Choroid plexus epithelial cell (primary cell): ENCODE results near the gene CROCC2.

ENCODE experiments used
- DNase-seq: peaks from one replicate; pipeline ENCODE4 v3.0.0-alpha.2; 2010; ENCODE audit warnings: low read depth
- H3K4me3 ChIP-seq: 2 replicates; pipeline ENCODE4 v1.5.1; 2011; ENCODE audit warnings: low read depth, mild to moderate bottlenecking, control low read depth, low read length, moderate library complexity
- TF ChIP-seq, protein P1 (sequence below): conservative IDR thresholded peaks from 2 replicates; pipeline ENCODE4 v1.5.1; 2011; ENCODE audit warnings: low read depth, mild to moderate bottlenecking, control low read depth, inconsistent platforms, low read length, moderate library complexity

The CROCC2 gene

DNA sequence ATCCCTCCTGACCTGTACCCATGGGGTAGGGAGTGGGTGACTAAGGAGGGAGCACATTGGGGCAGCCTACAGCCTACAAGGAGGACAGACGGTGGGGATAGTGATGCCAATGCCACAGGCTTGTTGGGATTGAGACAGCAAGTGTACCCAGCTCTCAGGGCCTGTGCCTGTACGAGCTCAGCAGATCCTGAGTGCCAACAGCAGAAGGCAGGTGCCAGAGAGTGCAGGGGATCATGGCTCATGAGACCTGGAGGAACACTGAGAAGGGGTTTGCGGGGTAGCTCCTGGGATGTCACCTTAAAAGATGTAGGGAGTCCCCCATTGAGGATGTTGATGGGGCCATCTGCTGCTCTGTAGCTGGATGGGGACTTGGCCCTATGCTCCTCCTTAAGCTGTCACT, 82.0 kb downstream of the CROCC2 start:
- TF ChIP-seq, protein P1, sequence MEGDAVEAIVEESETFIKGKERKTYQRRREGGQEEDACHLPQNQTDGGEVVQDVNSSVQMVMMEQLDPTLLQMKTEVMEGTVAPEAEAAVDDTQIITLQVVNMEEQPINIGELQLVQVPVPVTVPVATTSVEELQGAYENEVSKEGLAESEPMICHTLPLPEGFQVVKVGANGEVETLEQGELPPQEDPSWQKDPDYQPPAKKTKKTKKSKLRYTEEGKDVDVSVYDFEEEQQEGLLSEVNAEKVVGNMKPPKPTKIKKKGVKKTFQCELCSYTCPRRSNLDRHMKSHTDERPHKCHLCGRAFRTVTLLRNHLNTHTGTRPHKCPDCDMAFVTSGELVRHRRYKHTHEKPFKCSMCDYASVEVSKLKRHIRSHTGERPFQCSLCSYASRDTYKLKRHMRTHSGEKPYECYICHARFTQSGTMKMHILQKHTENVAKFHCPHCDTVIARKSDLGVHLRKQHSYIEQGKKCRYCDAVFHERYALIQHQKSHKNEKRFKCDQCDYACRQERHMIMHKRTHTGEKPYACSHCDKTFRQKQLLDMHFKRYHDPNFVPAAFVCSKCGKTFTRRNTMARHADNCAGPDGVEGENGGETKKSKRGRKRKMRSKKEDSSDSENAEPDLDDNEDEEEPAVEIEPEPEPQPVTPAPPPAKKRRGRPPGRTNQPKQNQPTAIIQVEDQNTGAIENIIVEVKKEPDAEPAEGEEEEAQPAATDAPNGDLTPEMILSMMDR, result no peak
- H3K4me3 ChIP-seq, result no peak overlapping the region
- DNase-seq, result peak; percentile 45

DNA sequence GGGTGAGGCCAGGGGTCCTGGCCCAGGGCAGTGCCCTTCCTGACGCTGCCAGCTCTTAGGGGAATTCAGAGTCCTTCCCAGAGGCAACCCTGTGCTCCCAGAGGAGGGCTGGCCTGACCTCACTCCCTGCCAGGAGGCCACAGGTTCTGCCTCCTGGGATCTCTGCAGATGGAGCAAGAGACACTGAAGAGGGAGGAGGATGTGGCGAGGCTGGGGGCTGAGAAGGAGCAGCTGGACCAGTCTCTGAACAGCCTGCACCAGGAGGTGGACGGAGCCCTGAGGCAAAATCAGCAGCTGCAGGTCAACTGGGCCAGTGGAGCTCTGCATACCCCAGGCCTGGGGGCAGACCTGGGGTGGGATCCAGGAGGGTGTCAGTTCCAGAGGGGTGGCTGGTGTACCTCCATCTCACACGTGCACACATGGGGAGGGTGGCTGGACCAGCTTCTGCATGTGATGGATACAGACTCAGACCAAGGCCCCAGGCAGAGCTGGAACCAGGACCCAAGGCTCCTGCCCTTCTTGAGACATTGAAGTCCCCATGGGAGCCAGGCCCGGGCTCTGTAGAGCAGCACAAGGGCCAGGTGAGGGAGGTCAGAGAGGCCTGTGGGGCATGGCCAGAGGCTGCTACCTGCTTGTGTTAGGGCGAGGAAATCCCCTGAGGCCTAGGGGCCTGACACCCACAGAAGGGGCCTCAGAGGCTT, 82.6 kb downstream of the CROCC2 start:
- TF ChIP-seq, protein P1, result no peak
- no peak for DNase-seq
- no peak overlapping the region for H3K4me3 ChIP-seq

DNA sequence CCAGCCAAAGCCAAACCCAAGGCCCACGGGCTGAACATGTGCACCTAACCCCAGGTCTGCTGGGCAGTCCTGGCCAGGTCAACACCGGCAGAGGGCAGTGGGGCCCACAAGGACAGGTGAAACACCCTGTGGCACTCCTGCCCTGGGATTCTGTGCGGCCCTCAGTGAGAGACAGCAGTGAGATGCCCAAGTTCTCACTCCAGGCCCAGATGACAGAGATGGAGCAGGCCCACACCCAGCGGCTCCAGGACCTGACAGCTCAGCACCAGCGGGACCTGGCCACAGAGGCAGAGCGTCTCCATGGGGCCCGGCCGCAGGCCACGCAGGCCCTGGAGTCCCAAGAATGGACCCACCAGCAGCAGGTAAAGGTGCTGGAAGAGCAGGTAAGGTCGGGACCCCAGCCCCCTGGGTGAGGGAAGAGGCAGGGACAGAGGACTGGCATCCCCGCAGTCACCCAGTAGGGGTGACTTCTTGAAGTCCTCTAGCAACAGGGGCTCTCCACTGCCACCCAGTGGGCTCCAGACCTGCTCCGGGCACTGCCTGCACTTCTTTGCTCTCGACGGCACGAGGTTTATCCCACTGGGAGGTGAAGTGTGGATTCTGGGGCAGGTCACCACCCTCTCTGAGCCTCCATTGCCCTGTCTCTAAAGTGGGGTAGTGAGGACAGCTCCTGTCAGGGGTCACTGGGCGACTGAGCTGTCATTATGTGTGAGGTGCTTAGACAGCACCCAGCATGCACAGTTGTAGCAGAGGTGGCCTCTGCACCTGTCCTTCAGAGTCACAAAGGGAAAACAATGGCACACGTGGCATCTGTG, 83.5 kb downstream of the CROCC2 start:
- DNase-seq, result peak; percentile 38
- H3K4me3 ChIP-seq, result no peak overlapping the region
- TF ChIP-seq, protein P1, result peak; percentile 67

- no peak for DNase-seq
- TF ChIP-seq, protein P1, result no peak
- no peak overlapping the region for H3K4me3 ChIP-seq
These were observed 84.1 kb downstream of the CROCC2 start for GRCh38 chr2:240990266-240990529.

DNA sequence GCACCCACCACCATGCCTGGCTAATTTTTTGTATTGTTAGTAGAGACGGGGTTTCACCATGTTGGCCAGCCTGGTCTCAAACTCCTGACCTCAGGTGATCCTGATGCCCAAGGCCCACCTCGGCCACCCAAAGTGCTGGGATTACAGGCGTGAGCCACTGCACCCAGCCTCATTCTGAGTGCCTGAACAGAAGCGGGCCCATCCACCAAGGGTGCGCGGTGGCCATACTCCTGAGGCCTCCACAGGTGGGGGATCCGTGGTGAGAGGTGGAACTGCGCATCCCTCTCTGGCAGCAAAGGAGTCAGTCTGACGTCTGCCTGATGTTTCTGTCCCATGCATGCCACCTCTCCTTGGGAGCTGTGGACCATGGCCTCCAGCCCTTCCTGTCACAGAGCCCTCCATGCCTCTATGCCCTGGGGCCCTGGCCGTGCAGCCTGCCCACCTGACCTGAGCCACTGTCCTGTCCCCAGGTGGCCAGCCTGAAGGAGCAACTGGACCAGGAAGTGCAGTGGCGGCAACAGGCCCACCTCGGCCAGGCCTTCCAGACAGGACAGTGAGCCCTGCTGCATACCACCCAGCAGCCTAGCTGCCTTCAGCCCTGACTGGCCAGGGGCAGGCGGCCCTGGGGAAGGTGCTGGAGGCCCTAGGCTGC, 84.7 kb downstream of the CROCC2 start:
- H3K4me3 ChIP-seq, result no peak overlapping the region
- no peak for DNase-seq
- TF ChIP-seq, protein P1, result no peak

DNA sequence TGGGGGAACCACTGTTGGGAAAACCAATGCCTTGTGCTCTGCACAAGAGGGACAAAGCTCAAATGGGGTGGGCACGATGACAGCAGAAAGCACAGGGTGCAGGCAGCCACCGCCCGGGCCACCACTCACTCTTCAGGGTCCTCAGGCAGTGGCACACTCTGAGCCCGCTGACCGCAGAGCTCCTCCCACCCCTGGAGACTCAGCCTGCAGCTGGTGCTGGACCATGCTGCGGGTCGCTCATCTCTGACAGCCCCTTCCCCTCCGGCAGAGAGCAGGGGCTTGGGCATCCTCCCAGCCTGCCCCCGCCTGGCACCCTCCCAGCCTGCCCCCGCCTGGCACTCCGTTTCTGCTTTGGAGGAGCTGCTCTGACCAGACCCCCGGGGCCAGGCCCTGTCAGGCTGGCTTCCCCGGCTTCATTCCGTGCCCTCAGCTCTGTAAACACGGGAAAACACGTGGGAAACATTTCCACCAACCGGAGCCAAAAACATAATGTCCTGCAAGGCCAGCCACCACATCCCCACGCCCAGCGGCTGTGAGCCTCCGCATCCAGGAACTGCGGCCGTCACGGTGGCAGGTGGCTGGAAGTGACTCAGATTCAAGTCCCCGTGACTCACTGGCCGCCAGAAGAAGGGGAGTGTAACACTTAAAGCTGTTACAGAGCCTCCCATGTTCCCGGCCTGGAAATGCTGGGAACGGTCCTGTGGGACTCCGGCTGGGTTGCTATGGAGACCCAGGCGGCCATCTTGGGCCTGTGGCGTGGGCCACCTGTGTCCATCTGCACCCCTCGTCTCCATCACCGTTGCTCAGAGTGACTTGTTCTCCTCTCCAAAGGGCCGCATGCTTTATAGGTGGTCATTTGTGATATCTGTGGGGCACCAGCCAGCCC, 85.5 kb downstream of the CROCC2 start:
- TF ChIP-seq, protein P1, result no peak
- peak; percentile 75 for DNase-seq

More for the DNA sequence above, 85.5 kb downstream of the CROCC2 start:
- H3K4me3 ChIP-seq, result peak overlapping the region; percentile 4
